GM12873 (cell line): ENCODE results near the gene RNF8.

Source experiments
- CTCF ChIP-seq: IDR thresholded peaks from 2 replicates; pipeline ENCODE4 v1.5.1; 2012; ENCODE audit warnings: low read depth, mild to moderate bottlenecking, moderate library complexity, low read length, control low read depth; ENCODE audit not compliant: insufficient read depth; ENCODE audit errors: missing control alignments

The RNF8 gene

GRCh38 chr6:37353761-37354525 is at the start of gene RNF8:
TSS of gene RNF8 (plus strand) at chr6:37353983. CDS start at chr6:37354165, 182 bp downstream.
- TF ChIP-seq CTCF: no peak

GRCh38 chr6:37304766-37305165 is 49.0 kb upstream of the RNF8 start:
- no peak for TF ChIP-seq CTCF

- TF ChIP-seq CTCF: no peak
Measured at GRCh38 chr6:37305841-37306425, 47.9 kb upstream of the RNF8 start.

GRCh38 chr6:37306624-37307222 is 47.1 kb upstream of the RNF8 start:
- TF ChIP-seq CTCF: peak; percentile 12

- no peak for TF ChIP-seq CTCF
Measured at GRCh38 chr6:37308069-37308815, 45.5 kb upstream of the RNF8 start.

GRCh38 chr6:37309046-37309445 is 44.7 kb upstream of the RNF8 start:
- no peak for TF ChIP-seq CTCF

GRCh38 chr6:37309692-37310091 is 44.1 kb upstream of the RNF8 start:
- TF ChIP-seq CTCF: no peak
